Gastrocnemius medialis (tissue), 4 donors: Measurements from ENCODE around the gene CCNL1.

Source experiments
- POLR2A ChIP-seq, 2 donors: fragments of 450-650 bp; IDR thresholded peaks; one replicate each; pipeline ENCODE4 v1.6.1; 2017; ENCODE audit warnings: antibody characterized with exemption in 2 of 2, mild to moderate bottlenecking in 2 of 2, moderate library complexity in 2 of 2
- TF ChIP-seq, protein P1 (sequence below), 5 experiments: fragments of 450-650 bp in 3 of 5; fragments of 200-600 bp in 2 of 5; sonication (generic) in 2 of 5; IDR thresholded peaks in 4 of 5; conservative IDR thresholded peaks in 1 of 5; 1 replicate in 4 of 5; 2 replicates in 1 of 5; pipeline ENCODE4 v1.5.1; 2016 to 2019; ENCODE audit warnings: antibody characterized with exemption in 5 of 5, mild to moderate bottlenecking in 3 of 5, moderate library complexity in 3 of 5

DNA sequence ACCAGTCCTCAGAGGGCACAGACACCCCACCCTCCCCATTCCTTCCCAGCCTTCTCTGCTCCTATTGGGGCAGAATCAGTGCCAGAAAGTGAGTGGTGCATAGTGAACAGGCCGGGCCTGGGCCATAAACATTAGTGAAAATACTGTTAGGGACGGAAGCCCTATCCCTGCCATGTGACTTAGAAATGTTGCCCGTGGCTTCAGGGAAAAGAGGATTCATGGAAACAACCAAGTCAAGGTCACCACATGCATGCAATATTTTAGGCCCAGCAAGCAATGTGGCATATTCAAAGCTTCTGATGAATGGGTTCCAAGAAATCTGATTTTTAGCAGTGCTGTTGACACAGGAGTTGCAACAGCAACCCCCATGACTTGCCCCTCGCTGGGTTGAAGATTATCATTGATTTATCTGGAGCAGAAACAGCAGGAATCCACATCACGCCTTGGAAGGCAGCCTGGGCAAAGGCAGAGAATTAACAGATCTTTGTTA, 52.3 kb downstream of the CCNL1 start:
- TF ChIP-seq, protein P1, sequence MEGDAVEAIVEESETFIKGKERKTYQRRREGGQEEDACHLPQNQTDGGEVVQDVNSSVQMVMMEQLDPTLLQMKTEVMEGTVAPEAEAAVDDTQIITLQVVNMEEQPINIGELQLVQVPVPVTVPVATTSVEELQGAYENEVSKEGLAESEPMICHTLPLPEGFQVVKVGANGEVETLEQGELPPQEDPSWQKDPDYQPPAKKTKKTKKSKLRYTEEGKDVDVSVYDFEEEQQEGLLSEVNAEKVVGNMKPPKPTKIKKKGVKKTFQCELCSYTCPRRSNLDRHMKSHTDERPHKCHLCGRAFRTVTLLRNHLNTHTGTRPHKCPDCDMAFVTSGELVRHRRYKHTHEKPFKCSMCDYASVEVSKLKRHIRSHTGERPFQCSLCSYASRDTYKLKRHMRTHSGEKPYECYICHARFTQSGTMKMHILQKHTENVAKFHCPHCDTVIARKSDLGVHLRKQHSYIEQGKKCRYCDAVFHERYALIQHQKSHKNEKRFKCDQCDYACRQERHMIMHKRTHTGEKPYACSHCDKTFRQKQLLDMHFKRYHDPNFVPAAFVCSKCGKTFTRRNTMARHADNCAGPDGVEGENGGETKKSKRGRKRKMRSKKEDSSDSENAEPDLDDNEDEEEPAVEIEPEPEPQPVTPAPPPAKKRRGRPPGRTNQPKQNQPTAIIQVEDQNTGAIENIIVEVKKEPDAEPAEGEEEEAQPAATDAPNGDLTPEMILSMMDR (IDR thresholded peaks at IDR 0.05 in 4 of 5, conservative IDR thresholded peaks at IDR 0.05 in 1 of 5) = no peak
- no peak for TF ChIP-seq POLR2A (IDR thresholded peaks at IDR 0.05)
